ENCODE data around the gene TSPO.

DNA sequence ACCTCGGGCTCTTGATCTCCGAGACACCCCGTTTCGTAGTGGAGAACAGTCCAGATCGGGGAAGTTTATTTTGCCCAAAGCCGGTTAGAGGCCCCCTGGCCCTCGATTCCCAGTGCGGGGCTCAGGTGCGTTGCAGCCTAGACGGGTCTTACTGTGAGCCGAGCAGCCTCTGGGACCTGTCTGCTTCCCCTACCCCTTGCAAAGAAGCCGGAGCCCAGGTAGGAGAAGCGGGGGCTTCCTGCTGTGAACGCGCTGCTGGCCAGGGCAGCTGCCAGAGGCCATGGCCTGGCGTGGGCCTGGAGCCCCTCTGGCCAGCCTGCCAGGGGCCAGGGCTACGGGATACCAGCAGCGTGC lies 621 bp downstream of the TSPO start:
- TF ChIP-seq TEAD4 (IDR thresholded peaks at IDR 0.05) (no peak), TAF1 (IDR thresholded peaks at IDR 0.05; ENCODE audit: low read depth) (no peak), NFIC (IDR thresholded peaks at IDR 0.05) (no peak), FOXM1 (IDR thresholded peaks at IDR 0.05; ENCODE audit: borderline replicate concordance, low read depth) (no peak), YY1 (IDR thresholded peaks at IDR 0.05; ENCODE audit: low read depth) (no peak)
- TF ChIP-seq, protein P1, sequence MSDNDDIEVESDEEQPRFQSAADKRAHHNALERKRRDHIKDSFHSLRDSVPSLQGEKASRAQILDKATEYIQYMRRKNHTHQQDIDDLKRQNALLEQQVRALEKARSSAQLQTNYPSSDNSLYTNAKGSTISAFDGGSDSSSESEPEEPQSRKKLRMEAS (IDR thresholded peaks at IDR 0.05) = no peak
- TF ChIP-seq, protein P2, sequence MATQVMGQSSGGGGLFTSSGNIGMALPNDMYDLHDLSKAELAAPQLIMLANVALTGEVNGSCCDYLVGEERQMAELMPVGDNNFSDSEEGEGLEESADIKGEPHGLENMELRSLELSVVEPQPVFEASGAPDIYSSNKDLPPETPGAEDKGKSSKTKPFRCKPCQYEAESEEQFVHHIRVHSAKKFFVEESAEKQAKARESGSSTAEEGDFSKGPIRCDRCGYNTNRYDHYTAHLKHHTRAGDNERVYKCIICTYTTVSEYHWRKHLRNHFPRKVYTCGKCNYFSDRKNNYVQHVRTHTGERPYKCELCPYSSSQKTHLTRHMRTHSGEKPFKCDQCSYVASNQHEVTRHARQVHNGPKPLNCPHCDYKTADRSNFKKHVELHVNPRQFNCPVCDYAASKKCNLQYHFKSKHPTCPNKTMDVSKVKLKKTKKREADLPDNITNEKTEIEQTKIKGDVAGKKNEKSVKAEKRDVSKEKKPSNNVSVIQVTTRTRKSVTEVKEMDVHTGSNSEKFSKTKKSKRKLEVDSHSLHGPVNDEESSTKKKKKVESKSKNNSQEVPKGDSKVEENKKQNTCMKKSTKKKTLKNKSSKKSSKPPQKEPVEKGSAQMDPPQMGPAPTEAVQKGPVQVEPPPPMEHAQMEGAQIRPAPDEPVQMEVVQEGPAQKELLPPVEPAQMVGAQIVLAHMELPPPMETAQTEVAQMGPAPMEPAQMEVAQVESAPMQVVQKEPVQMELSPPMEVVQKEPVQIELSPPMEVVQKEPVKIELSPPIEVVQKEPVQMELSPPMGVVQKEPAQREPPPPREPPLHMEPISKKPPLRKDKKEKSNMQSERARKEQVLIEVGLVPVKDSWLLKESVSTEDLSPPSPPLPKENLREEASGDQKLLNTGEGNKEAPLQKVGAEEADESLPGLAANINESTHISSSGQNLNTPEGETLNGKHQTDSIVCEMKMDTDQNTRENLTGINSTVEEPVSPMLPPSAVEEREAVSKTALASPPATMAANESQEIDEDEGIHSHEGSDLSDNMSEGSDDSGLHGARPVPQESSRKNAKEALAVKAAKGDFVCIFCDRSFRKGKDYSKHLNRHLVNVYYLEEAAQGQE (IDR thresholded peaks at IDR 0.05; ENCODE audit: low read depth) = no peak
